Measurements from ENCODE around the gene TMF1. TPM values are rescaled to one million over a fixed set of nuclear protein-coding genes. Genes with fewer than 3 reads are reported as not detected.

TMF1 gene
- total RNA-seq, 1 donor from 2014 or later, result 35.7 TPM

- intact Hi-C loops (cut with micrococcal nuclease), result no loop called here
- H3K36me3 Mint-ChIP-seq (ENCODE audit: low read depth), result peaks cover 27% of the 10 kb centered on the region
- no peaks in the 10 kb centered on the region for H3K9me3 Mint-ChIP-seq
- H3K4me1 Mint-ChIP-seq (ENCODE audit: low read depth), result no peaks in the 10 kb centered on the region
- no peak for DNase-seq (ENCODE audit: low spot score)
- H3K27ac Mint-ChIP-seq, result no peak overlapping the region
- H3K27me3 Mint-ChIP-seq (ENCODE audit: low read depth), result no peaks in the 10 kb centered on the region
- H3K4me3 Mint-ChIP-seq (ENCODE audit: low read depth), result no peak overlapping the region
Observed at GRCh38 chr3:68977486-68978167, 74.5 kb downstream of the TMF1 start.

GRCh38 chr3:68974711-68975110 is 77.4 kb downstream of the TMF1 start:
- Mint-ChIP-seq H3K27ac (no peak overlapping the region), H3K4me3 (ENCODE audit: low read depth) (no peak overlapping the region), H3K27me3 (ENCODE audit: low read depth) (peaks cover 6% of the 10 kb centered on the region), H3K36me3 (ENCODE audit: low read depth) (peaks cover 15% of the 10 kb centered on the region), H3K4me1 (ENCODE audit: low read depth) (no peaks in the 10 kb centered on the region), H3K9me3 (no peaks in the 10 kb centered on the region)
- DNase-seq (ENCODE audit: low spot score), result no peak
- intact Hi-C loops (cut with micrococcal nuclease), result no loop called here

GRCh38 chr3:68973639-68974038 is 78.5 kb downstream of the TMF1 start:
- H3K27ac Mint-ChIP-seq, result no peak overlapping the region
- H3K36me3 Mint-ChIP-seq (ENCODE audit: low read depth), result peaks cover 11% of the 10 kb centered on the region
- no peaks in the 10 kb centered on the region for H3K9me3 Mint-ChIP-seq
- no peak for DNase-seq (ENCODE audit: low spot score)
- no peak overlapping the region for H3K4me3 Mint-ChIP-seq (ENCODE audit: low read depth)
- peaks cover 11% of the 10 kb centered on the region for H3K27me3 Mint-ChIP-seq (ENCODE audit: low read depth)
- intact Hi-C loops (cut with micrococcal nuclease), result no loop called here
- H3K4me1 Mint-ChIP-seq (ENCODE audit: low read depth), result no peaks in the 10 kb centered on the region

GRCh38 chr3:68972358-68972979 is 79.7 kb downstream of the TMF1 start:
- Mint-ChIP-seq H3K36me3 (ENCODE audit: low read depth) (peaks cover 5% of the 10 kb centered on the region), H3K27me3 (ENCODE audit: low read depth) (peaks cover 12% of the 10 kb centered on the region), H3K4me3 (ENCODE audit: low read depth) (no peak overlapping the region), H3K4me1 (ENCODE audit: low read depth) (no peaks in the 10 kb centered on the region), H3K27ac (no peak overlapping the region), H3K9me3 (no peaks in the 10 kb centered on the region)
- intact Hi-C loops (cut with micrococcal nuclease), result no loop called here
- no peak for DNase-seq (ENCODE audit: low spot score)

Other genes with a start within 250 kb of the TMF1 start
- not detected in 2 replicates for gene TAFA4, start 119.8 kb downstream of the TMF1 start, total RNA-seq
- 15.4 and 18.1 TPM in 2 replicates for gene EOGT, start 38.6 kb downstream of the TMF1 start, total RNA-seq
- 95.8 and 109 TPM in 2 replicates for gene UBA3, start 28.0 kb upstream of the TMF1 start, total RNA-seq
- gene ARL6IP5, start 32.6 kb upstream of the TMF1 start, total RNA-seq, result 124 and 127 TPM in 2 replicates
- not detected in 2 replicates for gene LMOD3, start 70.3 kb upstream of the TMF1 start, total RNA-seq